T-cell (primary cell): ENCODE data around the gene ATG4D. TPM values are rescaled to one million over a fixed set of nuclear protein-coding genes. Genes with fewer than 3 reads are reported as not detected.

Experiments used
- ATAC-seq, 4 experiments: fragments of 200-7000 bp in 3 of 4; fragments of 150-1000 bp in 1 of 4; cut with Tn5 transposase; replicated peaks in 1 of 4; 1 replicate in 3 of 4; 2 replicates in 1 of 4; pipeline ENCODE4 v1.10.0; 2021; ENCODE audit warnings: moderate library complexity in 3 of 4, mild to moderate bottlenecking in 2 of 4, moderate number of reproducible peaks in 1 of 4
- CTCF ChIA-PET, 2 donors: fragments of 300-600 bp; sonication (Branson Sonifier 250); formaldehyde crosslinking; loops; one replicate each; lab custom pipeline; 2022; ENCODE audit warnings: antibody characterized with exemption in 2 of 2; lab: Charles Lee
- POLR2A ChIA-PET, 2 donors: fragments of 300-600 bp; sonication (Branson Sonifier 250); formaldehyde crosslinking; loops; one replicate each; lab custom pipeline; 2022; ENCODE audit warnings: antibody characterized with exemption in 2 of 2; lab: Charles Lee
- DNase-seq, 35 experiments: peaks; one replicate each; pipeline versions ENCODE4 v3.0.0 to v3.0.0-alpha.2; 2013 to 2023
- H3K27ac ChIP-seq: one replicate; pipeline ENCODE4 v1.5.1; 2013; ENCODE audit warnings: low read length
- H3K27me3 ChIP-seq, 2 experiments: replicated peaks in 1 of 2; 1 replicate in 1 of 2; 2 replicates in 1 of 2; pipeline versions ENCODE4 v1.6.1 to v1.7.0; 2013; ENCODE audit warnings: low read length in 1 of 2, mixed read lengths in 1 of 2; ENCODE audit not compliant: control insufficient read depth in 2 of 2, insufficient read depth in 2 of 2; ENCODE audit errors: extremely low read depth in 1 of 2
- H3K36me3 ChIP-seq, 2 donors: 1 replicate in 1 of 2; 2 replicates in 1 of 2; pipeline versions ENCODE4 v1.6.1 to v1.7.0; 2013; ENCODE audit warnings: low read length in 1 of 2; ENCODE audit not compliant: control insufficient read depth in 2 of 2, insufficient read depth in 1 of 2; ENCODE audit errors: extremely low read depth in 1 of 2
- H3K4me1 ChIP-seq, 2 experiments: 1 replicate in 1 of 2; 2 replicates in 1 of 2; pipeline versions ENCODE4 v1.6.1 to v1.7.0; 2013; ENCODE audit warnings: low read length in 2 of 2, mixed read lengths in 1 of 2; ENCODE audit not compliant: insufficient read depth in 2 of 2, control insufficient read depth in 1 of 2; ENCODE audit errors: extremely low read depth in 1 of 2
- H3K4me3 ChIP-seq, 2 donors: 1 replicate in 1 of 2; 2 replicates in 1 of 2; pipeline versions ENCODE4 v1.5.1 to v1.7.0; 2013; ENCODE audit warnings: mild to moderate bottlenecking in 2 of 2, low read length in 1 of 2, moderate library complexity in 1 of 2; ENCODE audit not compliant: control insufficient read depth in 1 of 2; ENCODE audit errors: extremely low read depth in 1 of 2
- H3K9me3 ChIP-seq: 2 replicates; pipeline ENCODE4 v1.7.0; 2013
- H3K27ac Mint-ChIP-seq, 2 donors: one replicate each; pipeline ENCODE4 v1.8.0; 2020 to 2021; ENCODE audit warnings: mild to moderate bottlenecking in 2 of 2, mixed read lengths in 2 of 2
- H3K27me3 Mint-ChIP-seq, 2 donors: one replicate each; pipeline ENCODE4 v1.8.0; 2021 to 2022; ENCODE audit warnings: mixed read lengths in 2 of 2
- H3K36me3 Mint-ChIP-seq: one replicate; pipeline ENCODE4 v1.8.0; 2021; ENCODE audit warnings: mixed read lengths
- H3K4me1 Mint-ChIP-seq, 3 donors: one replicate each; pipeline ENCODE4 v1.8.0; 2020 to 2022; ENCODE audit warnings: mixed read lengths in 3 of 3, mild to moderate bottlenecking in 1 of 3
- H3K4me3 Mint-ChIP-seq, 3 donors: one replicate each; pipeline ENCODE4 v1.8.0; 2020 to 2022; ENCODE audit warnings: mild to moderate bottlenecking in 3 of 3, mixed read lengths in 3 of 3, moderate library complexity in 3 of 3
- H3K9me3 Mint-ChIP-seq, 3 donors: one replicate each; pipeline ENCODE4 v1.8.0; 2020 to 2022; ENCODE audit warnings: mixed read lengths in 3 of 3
- WGBS: methylation state at CpG from one replicate; pipeline ENCODE4 v1.1.5; 2013; ENCODE audit warnings: missing lambda C conversion rate; ENCODE audit not compliant: insufficient coverage; 5-methylcytosine and 5-hydroxymethylcytosine counted together
- total RNA-seq, 35 experiments: library from RNA in 6 of 35; stranded (reverse) in 6 of 35; fragments of 120-200 nt in 1 of 35; gene quantifications; one replicate each; pipeline versions ENCODE4 v1.2.1 to v1.2.4 and lab custom pipeline; 2013 to 2026

ATG4D gene
- total RNA-seq, 5 donors from 2014 or later (not counting 1 experiment from before 2014, with no cell fraction given), result 55.7 to 63.0 (median 60.9) TPM

DNA sequence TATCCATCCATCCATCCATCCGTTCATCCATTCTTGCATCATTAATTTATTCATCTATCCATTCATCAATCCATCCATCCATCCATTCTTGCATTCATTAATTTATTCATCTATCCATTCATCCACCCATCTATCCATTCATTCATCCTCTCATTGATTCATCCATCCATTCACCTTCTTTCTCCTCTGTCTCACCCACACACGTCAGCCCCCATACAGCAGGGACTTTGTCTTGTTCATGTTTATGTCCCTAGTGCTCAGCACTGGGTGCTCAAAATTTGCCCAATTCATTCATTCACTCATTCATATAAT is 44.1 kb downstream of the ATG4D start:
- ChIA-PET CTCF (interaction anchor here in 1 of 2 donors (0.6 kb wide), 1 partner anchor 59 kb away, joined by 8 read pairs; no protein-coding TSS in a partner anchor), POLR2A (no interaction called here)
- H3K27me3 Mint-ChIP-seq, result peaks cover 7 to 8% of the 10 kb centered on the region in 2 donors
- Histone ChIP-seq H3K27ac (no peak overlapping the region), H3K4me3 (no peak overlapping the region), H3K27me3 (peaks cover 3 to 11% of the 10 kb centered on the region in 2 experiments), H3K36me3 (no peaks in the 10 kb centered on the region), H3K9me3 (no peaks in the 10 kb centered on the region), H3K4me1 (peaks cover 0 to 13% of the 10 kb centered on the region in 2 experiments)
- no peaks in the 10 kb centered on the region for H3K36me3 Mint-ChIP-seq
- H3K27ac Mint-ChIP-seq, result no peak overlapping the region
- DNase-seq (no peak), ATAC-seq (no peak)
- H3K9me3 Mint-ChIP-seq, result peaks cover 0 to 7% (median 0%) of the 10 kb centered on the region in 3 donors
- WGBS, result 87% methylated on average over 1 of the region's 2 CpGs
- H3K4me3 Mint-ChIP-seq, result no peak overlapping the region
- peaks cover 14 to 20% (median 15%) of the 10 kb centered on the region in 3 donors for H3K4me1 Mint-ChIP-seq

DNA sequence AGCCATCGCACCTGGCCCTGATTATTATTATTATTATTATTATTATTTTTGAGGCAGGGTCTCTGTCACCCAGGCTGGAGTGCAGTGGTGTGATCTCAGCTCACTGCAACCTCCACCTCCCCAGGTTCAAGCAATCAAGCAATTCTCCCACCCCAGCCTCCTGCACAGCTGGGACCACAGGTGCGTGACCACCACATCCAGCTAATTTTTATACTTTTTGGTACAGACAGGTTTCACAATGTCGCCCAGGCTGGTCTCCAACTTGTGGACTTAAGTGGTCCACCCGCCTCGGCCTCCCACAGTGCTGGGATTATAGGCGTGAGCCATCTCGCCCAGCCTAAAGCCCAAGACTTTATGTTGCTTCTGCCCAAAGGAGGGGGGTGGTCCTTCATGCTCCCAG is 49.4 kb downstream of the ATG4D start:
- Histone ChIP-seq H3K9me3 (no peaks in the 10 kb centered on the region), H3K36me3 (no peaks in the 10 kb centered on the region), H3K27me3 (peaks cover 0 to 23% of the 10 kb centered on the region in 2 experiments), H3K4me3 (no peak overlapping the region), H3K4me1 (peaks cover 3 to 23% of the 10 kb centered on the region in 2 experiments), H3K27ac (no peak overlapping the region)
- CTCF ChIA-PET, result interaction anchor here (0.7 to 1.3 kb wide), 2 partner anchors 12 to 447 kb away, joined by 3 to 4 read pairs; no protein-coding TSS in a partner anchor
- H3K27ac Mint-ChIP-seq, result no peak overlapping the region
- H3K36me3 Mint-ChIP-seq, result no peaks in the 10 kb centered on the region
- no peaks in the 10 kb centered on the region for H3K9me3 Mint-ChIP-seq
- H3K27me3 Mint-ChIP-seq, result peaks cover 0 to 4% of the 10 kb centered on the region in 2 donors
- 92% methylated on average over 6 of the region's 7 CpGs for WGBS
- POLR2A ChIA-PET, result no interaction called here
- DNase-seq (no peak), ATAC-seq (no peak)
- no peak overlapping the region for H3K4me3 Mint-ChIP-seq
- H3K4me1 Mint-ChIP-seq, result peaks cover 13 to 20% (median 18%) of the 10 kb centered on the region in 3 donors

DNA sequence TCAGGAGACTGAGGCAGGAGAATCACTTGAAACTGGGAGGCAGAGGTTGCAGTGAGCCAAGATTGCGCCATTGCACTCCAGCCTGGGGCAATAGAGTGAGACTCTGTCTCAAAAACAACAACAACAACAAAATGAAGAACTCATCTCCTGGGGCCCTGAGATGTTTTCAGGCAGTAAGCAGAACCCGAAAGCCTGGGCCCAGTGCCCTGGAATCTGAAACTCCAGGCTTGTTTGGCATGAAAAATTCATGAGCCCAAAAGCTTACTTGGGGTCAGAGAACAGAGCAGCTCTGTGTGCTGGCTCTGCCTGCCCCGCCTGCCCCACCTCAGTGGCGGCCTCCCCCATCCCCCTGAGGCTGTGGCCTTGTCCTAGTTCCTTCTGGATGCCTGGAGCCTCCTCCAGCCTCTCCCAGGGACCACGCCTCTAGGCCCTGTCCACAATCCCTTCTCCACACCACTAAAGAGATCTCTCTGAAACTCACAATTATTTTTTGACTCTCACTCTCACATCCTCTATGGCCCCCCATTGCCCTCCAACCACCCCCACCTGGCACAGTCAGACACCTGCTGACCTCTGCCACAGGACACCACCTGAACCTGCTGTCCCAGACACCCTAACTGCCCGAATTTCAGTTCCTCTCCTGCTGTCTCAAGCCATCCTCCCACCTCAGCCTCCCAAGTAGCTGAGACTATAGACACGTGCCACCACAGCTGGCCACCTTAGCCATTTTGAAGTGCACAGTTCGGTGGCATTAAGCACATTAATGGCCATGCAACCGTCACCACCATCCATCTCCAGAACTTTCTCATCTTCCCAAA is 50.3 kb downstream of the ATG4D start:
- H3K4me3 ChIP-seq, result no peak overlapping the region
- H3K27me3 ChIP-seq, result peaks cover 0 to 21% of the 10 kb centered on the region in 2 experiments
- H3K9me3 Mint-ChIP-seq, result no peaks in the 10 kb centered on the region
- WGBS, result 81% methylated on average over 8 of the region's 9 CpGs
- H3K36me3 ChIP-seq, result no peaks in the 10 kb centered on the region
- ChIA-PET CTCF (no interaction called here), POLR2A (no interaction called here)
- H3K27ac ChIP-seq, result no peak overlapping the region
- no peak for DNase-seq
- peaks cover 3 to 23% of the 10 kb centered on the region in 2 experiments for H3K4me1 ChIP-seq
- H3K4me3 Mint-ChIP-seq, result no peak overlapping the region
- no peaks in the 10 kb centered on the region for H3K9me3 ChIP-seq
- H3K27ac Mint-ChIP-seq, result no peak overlapping the region
- peaks cover 0 to 4% of the 10 kb centered on the region in 2 donors for H3K27me3 Mint-ChIP-seq
- no peaks in the 10 kb centered on the region for H3K36me3 Mint-ChIP-seq
- no peak for ATAC-seq
- peaks cover 13 to 20% (median 18%) of the 10 kb centered on the region in 3 donors for H3K4me1 Mint-ChIP-seq

DNA sequence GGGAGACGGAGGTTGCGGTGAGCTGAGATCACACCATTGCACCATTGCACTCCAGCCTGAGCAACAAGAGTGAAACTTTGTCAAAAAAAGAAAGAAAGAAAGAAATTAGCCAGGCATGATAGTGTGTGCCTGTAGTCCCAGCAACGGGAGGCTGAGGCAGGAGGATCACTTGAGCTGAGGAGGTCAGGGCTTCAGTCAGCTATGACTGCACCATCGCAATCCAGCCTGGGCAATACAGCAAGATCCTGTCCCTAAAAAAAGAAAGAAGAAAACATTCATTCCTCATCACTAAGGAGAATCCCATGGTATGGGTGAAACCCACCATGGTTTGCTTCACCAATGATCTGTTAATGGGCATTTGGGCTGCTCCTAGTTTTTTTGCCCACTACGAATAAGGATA is 56.4 kb downstream of the ATG4D start:
- peaks cover 34 to 41% (median 35%) of the 10 kb centered on the region in 3 donors for H3K4me1 Mint-ChIP-seq
- H3K27ac Mint-ChIP-seq, result no peak overlapping the region
- no peak overlapping the region for H3K27ac ChIP-seq
- no peak overlapping the region for H3K4me3 ChIP-seq
- no peak for ATAC-seq
- H3K4me1 ChIP-seq, result peaks cover 10 to 46% of the 10 kb centered on the region in 2 experiments
- H3K9me3 Mint-ChIP-seq, result no peaks in the 10 kb centered on the region
- WGBS, result 86% methylated on average over 1 of the region's 5 CpGs
- peaks cover 7% of the 10 kb centered on the region for H3K36me3 Mint-ChIP-seq
- H3K27me3 Mint-ChIP-seq, result peaks cover 0 to 3% of the 10 kb centered on the region in 2 donors
- H3K4me3 Mint-ChIP-seq, result no peak overlapping the region
- DNase-seq, result no peak
- peaks cover 0 to 9% of the 10 kb centered on the region in 2 experiments for H3K27me3 ChIP-seq
- H3K36me3 ChIP-seq, result no peaks in the 10 kb centered on the region
- ChIA-PET POLR2A (no interaction called here), CTCF (interaction anchor here (0.6 to 1.3 kb wide), 3 partner anchors 12 to 28 kb away, joined by 3 to 6 read pairs (median 3); no protein-coding TSS in a partner anchor)
- H3K9me3 ChIP-seq, result no peaks in the 10 kb centered on the region

DNA sequence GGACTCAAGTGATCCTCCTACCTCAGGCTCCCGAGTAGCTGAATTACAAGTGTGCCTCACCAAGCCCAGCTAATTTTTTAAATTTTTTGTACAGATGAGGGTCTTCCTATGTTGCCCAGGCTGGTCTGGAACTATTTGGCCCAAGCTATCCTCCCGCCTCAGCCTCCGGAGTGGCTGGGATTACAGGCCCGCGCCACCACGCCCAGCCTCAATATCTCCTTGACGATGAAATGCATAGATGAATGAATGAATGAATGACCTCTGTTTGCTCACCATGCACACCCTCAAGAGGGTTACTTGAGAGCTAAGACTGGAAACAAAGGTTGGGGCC is 58.3 kb downstream of the ATG4D start:
- H3K4me1 Mint-ChIP-seq, result peaks cover 24 to 34% (median 28%) of the 10 kb centered on the region in 3 donors
- POLR2A ChIA-PET, result no interaction called here
- H3K9me3 ChIP-seq, result no peaks in the 10 kb centered on the region
- DNase-seq (no peak), ATAC-seq (no peak)
- H3K36me3 Mint-ChIP-seq, result peaks cover 7% of the 10 kb centered on the region
- no peaks in the 10 kb centered on the region for H3K27me3 Mint-ChIP-seq
- peak overlapping the region; percentile 76 to 97 (median 77) for H3K4me3 Mint-ChIP-seq
- H3K27ac ChIP-seq, result peak overlapping the region; percentile 29
- no peak overlapping the region for H3K4me3 ChIP-seq
- no peaks in the 10 kb centered on the region for H3K9me3 Mint-ChIP-seq
- peak overlapping the region; percentile 84 to 85 for H3K27ac Mint-ChIP-seq
- peaks cover 7 to 44% of the 10 kb centered on the region in 2 experiments for H3K4me1 ChIP-seq
- no peaks in the 10 kb centered on the region for H3K36me3 ChIP-seq
- peaks cover 0 to 2% of the 10 kb centered on the region in 2 experiments for H3K27me3 ChIP-seq
- no CpG with 5 or more reads among the region's 7 CpGs for WGBS
- CTCF ChIA-PET, result interaction anchor here (0.5 to 1.2 kb wide), 8 partner anchors 21 to 126 kb away, joined by 3 to 10 read pairs (median 4); partner anchors contain the start of gene DNM2 (in 1 of the 2)

DNA sequence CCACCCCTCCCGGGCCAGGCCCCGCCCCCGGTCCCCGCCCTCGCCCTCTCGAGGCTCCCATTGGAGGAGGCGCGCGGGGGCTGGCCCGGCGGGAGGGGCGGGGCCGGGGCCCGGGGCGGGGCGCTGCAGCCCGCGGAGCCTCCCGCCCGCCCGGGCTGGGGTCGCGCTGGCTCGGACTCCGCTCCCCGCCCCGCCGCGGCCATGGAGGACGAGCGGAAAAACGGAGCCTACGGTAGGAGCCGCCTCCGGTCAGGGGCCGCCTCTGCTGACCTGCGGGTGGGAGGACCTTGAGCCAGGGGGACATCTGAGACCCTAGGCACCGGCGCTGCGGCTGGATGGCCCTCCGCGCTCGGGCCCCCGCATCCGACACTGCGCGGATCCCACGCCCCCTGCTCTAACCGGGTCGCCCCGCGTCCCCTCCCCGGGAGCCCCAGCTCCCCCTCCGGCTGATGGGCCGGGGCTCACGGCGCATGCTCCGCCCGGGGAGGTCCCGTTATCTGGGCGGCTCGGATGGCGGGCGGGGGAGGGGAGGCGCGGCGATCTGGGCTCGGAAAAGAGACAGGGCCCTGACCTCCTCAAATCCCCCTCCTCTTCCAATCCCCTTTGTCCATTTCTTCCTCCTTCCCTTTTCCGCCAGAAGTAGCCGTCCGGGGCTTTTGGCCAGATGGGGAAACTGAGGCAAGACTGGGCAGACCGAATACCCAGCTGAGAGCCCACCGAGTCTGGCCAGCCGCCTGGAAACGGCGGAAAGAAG is 58.8 kb downstream of the ATG4D start:
- Mint-ChIP-seq H3K4me3 (peak overlapping the region; percentile 97 to 99 (median 99)), H3K4me1 (peaks cover 27 to 37% (median 31%) of the 10 kb centered on the region in 3 donors), H3K36me3 (peaks cover 7% of the 10 kb centered on the region), H3K27ac (peak overlapping the region; percentile 99), H3K9me3 (no peaks in the 10 kb centered on the region), H3K27me3 (no peaks in the 10 kb centered on the region)
- H3K9me3 ChIP-seq, result no peaks in the 10 kb centered on the region
- H3K4me1 ChIP-seq, result peaks cover 7 to 46% of the 10 kb centered on the region in 2 experiments
- peak overlapping the region; percentile 98 for H3K27ac ChIP-seq
- H3K36me3 ChIP-seq, result peaks cover 0 to 2% of the 10 kb centered on the region in 2 donors
- ATAC-seq (peak; percentile 79 to 90 (median 82)), DNase-seq (peak; percentile 69 to 91 (median 84))
- 0% methylated on average over 52 of the region's 76 CpGs for WGBS
- ChIA-PET POLR2A (no interaction called here), CTCF (interaction anchor here (0.5 to 1.2 kb wide), 8 partner anchors 21 to 127 kb away, joined by 3 to 10 read pairs (median 4); partner anchors contain the start of gene DNM2 (in 1 of the 2))
- H3K4me3 ChIP-seq, result peak overlapping the region; percentile 95 to 98
- no peaks in the 10 kb centered on the region for H3K27me3 ChIP-seq
